ENCODE measurements around the gene PTPN3. TPM values are rescaled to one million over a fixed set of nuclear protein-coding genes. Genes with fewer than 3 reads are reported as not detected.
A peak's percentile ranks its signal among the peaks of the same experiment; 100 is the strongest.

Gene PTPN3
- total and polyA plus RNA-seq, 10 of the 15 experiments (the other 5 are each of a cell fraction or from before 2014, with no cell fraction given) = 0.18 to 1.3 (median 0.39) TPM

DNA sequence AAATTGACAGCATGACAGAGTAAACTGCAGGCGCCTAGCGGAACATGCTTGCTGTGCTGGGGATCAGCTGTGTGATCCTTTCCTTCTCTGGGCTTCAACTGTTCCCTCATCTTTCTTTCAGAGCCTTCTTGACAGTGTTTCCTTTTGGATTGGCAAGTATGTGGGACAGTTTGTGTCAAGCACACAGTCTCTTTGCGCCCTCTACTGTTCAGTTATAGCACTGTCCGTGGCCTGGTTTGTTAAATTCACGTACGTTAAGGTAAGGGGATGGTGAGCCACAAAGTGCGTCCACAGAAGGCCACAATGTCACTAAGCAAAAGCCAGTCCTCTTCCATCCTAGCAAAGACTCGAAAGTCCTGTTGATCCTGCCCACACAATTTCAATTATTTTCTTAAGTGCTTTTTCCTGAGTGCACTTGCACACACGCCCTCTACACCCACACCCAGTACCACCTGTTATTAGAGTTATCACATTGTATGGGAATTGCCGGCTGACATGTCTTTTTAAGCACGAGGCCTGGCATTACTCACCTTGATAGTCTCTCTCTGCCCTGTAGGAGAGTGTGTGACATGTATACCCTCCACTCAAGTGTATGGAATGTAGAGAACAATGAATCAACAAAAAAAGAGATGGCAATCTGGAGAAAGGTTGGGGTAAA is 22.5 kb upstream of the PTPN3 start:
- 4% methylated on average over 11 of the region's 11 CpGs for WGBS (ENCODE audit: insufficient coverage, insufficient replicate concordance, low lambda C conversion rate, missing lambda C conversion rate)
- ChIA-PET RAD21 (ENCODE audit: unreplicated experiment) (interaction anchor here (1.0 to 1.2 kb wide), 3 partner anchors 51 to 314 kb away, joined by 3 to 5 read pairs (median 4); no protein-coding TSS in a partner anchor), POLR2A (no interaction called here), SMC1A (ENCODE audit: uncharacterized antibody, unreplicated experiment) (interaction anchor here (1.2 to 1.3 kb wide), 2 partner anchors 50 to 51 kb away, joined by 4 to 7 read pairs; no protein-coding TSS in a partner anchor), CTCF (interaction anchor here (0.6 to 2.0 kb wide), 8 partner anchors 15 to 637 kb away, joined by 3 to 15 read pairs (median 4); no protein-coding TSS in a partner anchor)
- H3K9ac ChIP-seq (ENCODE audit: control insufficient read depth, insufficient read depth, low read length) = no peak overlapping the region
- no peaks in the 10 kb centered on the region for H3K36me3 ChIP-seq (ENCODE audit: control insufficient read depth in 2 of 2, insufficient read depth in 2 of 2, low read length in 1 of 2)
- no peaks in the 10 kb centered on the region; a peak in 2 of 4 replicates for H3K27me3 ChIP-seq (replicated peaks in 1 of 2; ENCODE audit: control insufficient read depth in 2 of 2, insufficient read depth in 2 of 2, low read length in 1 of 2)
- peak; percentile 27 for DNase-seq (ENCODE audit: low read depth, low spot score)
- no peak overlapping the region for H3K4me3 ChIP-seq
- H2AFZ ChIP-seq (ENCODE audit: control insufficient read depth, low read depth, low read length) = no peak overlapping the region
- no peaks in the 10 kb centered on the region for H3K79me2 ChIP-seq (ENCODE audit: control insufficient read depth, insufficient read depth, low read length)
- H3K27ac ChIP-seq (ENCODE audit: control insufficient read depth, insufficient read depth) = no peak overlapping the region
- BruUV-seq (replicated peaks) = no TSS peak
- peak; percentile 86 for FAIRE-seq
- peak; percentile 98 for ATAC-seq
- in situ Hi-C loops (cut with MboI) (no loop called here), intact Hi-C loops (cut with micrococcal nuclease; ENCODE audit: unreplicated experiment) (loop anchor here (1.0 to 5.0 kb wide), 2 partner anchors 80 to 278 kb away; no protein-coding TSS in a partner anchor)
- H3K9me3 ChIP-seq (replicated peaks; ENCODE audit: control insufficient read depth, insufficient read depth, low read length) = no peaks in the 10 kb centered on the region
- no peaks in the 10 kb centered on the region for H4K20me1 ChIP-seq (ENCODE audit: control insufficient read depth, insufficient read depth)
- H3K4me1 ChIP-seq (ENCODE audit: control insufficient read depth, insufficient read depth, low read length) = no peaks in the 10 kb centered on the region
- H3K4me2 ChIP-seq (ENCODE audit: control insufficient read depth, insufficient read depth) = no peak overlapping the region
- TF ChIP-seq IRF4 (IDR thresholded peaks at IDR 0.05; ENCODE audit: low read depth, low read length) (0 out of 2 replicates have a peak, but pooled peaks have one; percentile 10), LARP7 (IDR thresholded peaks at IDR 0.05) (no peak), SMAD5 (IDR thresholded peaks at IDR 0.05; ENCODE audit: low read depth) (no peak), FOXK2 (IDR thresholded peaks at IDR 0.05) (no peak), TARDBP (IDR thresholded peaks at IDR 0.05; ENCODE audit: borderline replicate concordance) (no peak), HCFC1 (IDR thresholded peaks at IDR 0.05; ENCODE audit: low read length) (no peak), WRNIP1 (IDR thresholded peaks at IDR 0.05; ENCODE audit: borderline replicate concordance, low read depth, low read length) (0 out of 2 replicates have a peak, but pooled peaks have one; percentile 58), PML (IDR thresholded peaks at IDR 0.05; ENCODE audit: low read length) (no peak), RBBP5 (conservative IDR thresholded peaks at IDR 0.05) (no peak), ZSCAN29 (IDR thresholded peaks at IDR 0.05) (no peak), TCF12 (IDR thresholded peaks at IDR 0.05; ENCODE audit: low read depth, low read length) (no peak), RB1 (IDR thresholded peaks at IDR 0.05; ENCODE audit: borderline replicate concordance) (no peak), NFXL1 (IDR thresholded peaks at IDR 0.05; ENCODE audit: borderline replicate concordance) (no peak), SMC3 (IDR thresholded peaks at IDR 0.05; ENCODE audit: borderline replicate concordance, low read length) (peak; percentile 65; the same call in 1 of the 2 replicates), RAD21 (IDR thresholded peaks at IDR 0.05; ENCODE audit: insufficient read depth, low read depth, low read length) (peak; percentile 86), STAT3 (IDR thresholded peaks at IDR 0.05; ENCODE audit: low read depth, low read length) (no peak), STAT1 (conservative IDR thresholded peaks at IDR 0.05) (no peak)
- TF ChIP-seq, protein P1, sequence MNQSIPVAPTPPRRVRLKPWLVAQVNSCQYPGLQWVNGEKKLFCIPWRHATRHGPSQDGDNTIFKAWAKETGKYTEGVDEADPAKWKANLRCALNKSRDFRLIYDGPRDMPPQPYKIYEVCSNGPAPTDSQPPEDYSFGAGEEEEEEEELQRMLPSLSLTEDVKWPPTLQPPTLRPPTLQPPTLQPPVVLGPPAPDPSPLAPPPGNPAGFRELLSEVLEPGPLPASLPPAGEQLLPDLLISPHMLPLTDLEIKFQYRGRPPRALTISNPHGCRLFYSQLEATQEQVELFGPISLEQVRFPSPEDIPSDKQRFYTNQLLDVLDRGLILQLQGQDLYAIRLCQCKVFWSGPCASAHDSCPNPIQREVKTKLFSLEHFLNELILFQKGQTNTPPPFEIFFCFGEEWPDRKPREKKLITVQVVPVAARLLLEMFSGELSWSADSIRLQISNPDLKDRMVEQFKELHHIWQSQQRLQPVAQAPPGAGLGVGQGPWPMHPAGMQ (IDR thresholded peaks at IDR 0.05; ENCODE audit: borderline replicate concordance) = no peak
- TF ChIP-seq, protein P2, sequence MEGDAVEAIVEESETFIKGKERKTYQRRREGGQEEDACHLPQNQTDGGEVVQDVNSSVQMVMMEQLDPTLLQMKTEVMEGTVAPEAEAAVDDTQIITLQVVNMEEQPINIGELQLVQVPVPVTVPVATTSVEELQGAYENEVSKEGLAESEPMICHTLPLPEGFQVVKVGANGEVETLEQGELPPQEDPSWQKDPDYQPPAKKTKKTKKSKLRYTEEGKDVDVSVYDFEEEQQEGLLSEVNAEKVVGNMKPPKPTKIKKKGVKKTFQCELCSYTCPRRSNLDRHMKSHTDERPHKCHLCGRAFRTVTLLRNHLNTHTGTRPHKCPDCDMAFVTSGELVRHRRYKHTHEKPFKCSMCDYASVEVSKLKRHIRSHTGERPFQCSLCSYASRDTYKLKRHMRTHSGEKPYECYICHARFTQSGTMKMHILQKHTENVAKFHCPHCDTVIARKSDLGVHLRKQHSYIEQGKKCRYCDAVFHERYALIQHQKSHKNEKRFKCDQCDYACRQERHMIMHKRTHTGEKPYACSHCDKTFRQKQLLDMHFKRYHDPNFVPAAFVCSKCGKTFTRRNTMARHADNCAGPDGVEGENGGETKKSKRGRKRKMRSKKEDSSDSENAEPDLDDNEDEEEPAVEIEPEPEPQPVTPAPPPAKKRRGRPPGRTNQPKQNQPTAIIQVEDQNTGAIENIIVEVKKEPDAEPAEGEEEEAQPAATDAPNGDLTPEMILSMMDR (IDR thresholded peaks at IDR 0.05 in 2 of 3, conservative IDR thresholded peaks at IDR 0.05 in 1 of 3; ENCODE audit: control insufficient read depth in 2 of 3, extremely low read depth in 1 of 3, insufficient read depth in 1 of 3, low read depth in 3 of 3, low read length in 3 of 3) = peak; percentile 90 to 93 (median 90)
- TF ChIP-seq, protein P3, sequence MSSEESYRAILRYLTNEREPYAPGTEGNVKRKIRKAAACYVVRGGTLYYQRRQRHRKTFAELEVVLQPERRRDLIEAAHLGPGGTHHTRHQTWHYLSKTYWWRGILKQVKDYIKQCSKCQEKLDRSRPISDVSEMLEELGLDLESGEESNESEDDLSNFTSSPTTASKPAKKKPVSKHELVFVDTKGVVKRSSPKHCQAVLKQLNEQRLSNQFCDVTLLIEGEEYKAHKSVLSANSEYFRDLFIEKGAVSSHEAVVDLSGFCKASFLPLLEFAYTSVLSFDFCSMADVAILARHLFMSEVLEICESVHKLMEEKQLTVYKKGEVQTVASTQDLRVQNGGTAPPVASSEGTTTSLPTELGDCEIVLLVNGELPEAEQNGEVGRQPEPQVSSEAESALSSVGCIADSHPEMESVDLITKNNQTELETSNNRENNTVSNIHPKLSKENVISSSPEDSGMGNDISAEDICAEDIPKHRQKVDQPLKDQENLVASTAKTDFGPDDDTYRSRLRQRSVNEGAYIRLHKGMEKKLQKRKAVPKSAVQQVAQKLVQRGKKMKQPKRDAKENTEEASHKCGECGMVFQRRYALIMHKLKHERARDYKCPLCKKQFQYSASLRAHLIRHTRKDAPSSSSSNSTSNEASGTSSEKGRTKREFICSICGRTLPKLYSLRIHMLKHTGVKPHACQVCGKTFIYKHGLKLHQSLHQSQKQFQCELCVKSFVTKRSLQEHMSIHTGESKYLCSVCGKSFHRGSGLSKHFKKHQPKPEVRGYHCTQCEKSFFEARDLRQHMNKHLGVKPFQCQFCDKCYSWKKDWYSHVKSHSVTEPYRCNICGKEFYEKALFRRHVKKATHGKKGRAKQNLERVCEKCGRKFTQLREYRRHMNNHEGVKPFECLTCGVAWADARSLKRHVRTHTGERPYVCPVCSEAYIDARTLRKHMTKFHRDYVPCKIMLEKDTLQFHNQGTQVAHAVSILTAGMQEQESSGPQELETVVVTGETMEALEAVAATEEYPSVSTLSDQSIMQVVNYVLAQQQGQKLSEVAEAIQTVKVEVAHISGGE (CRISPR knock-in tag; IDR thresholded peaks at IDR 0.05) = no peak

Measured in GM12878 (cell line).